ENCODE data around the gene PLEKHO2.

The PLEKHO2 gene

GRCh38 chr15:64825431-64826294 lies 16.1 kb upstream of the PLEKHO2 start, which contains the start of gene PIF1:
TSS of gene PIF1 (minus strand) at chr15:64825647. CDS start at chr15:64824335, 1,312 bp downstream.
- peak; percentile 68 for DNase-seq (ENCODE audit: low read depth)

GRCh38 chr15:64828985-64829384 lies 12.7 kb upstream of the PLEKHO2 start:
- DNase-seq (ENCODE audit: low read depth) = no peak

- DNase-seq (ENCODE audit: low read depth) = no peak
These were observed 8.0 kb upstream of the PLEKHO2 start for GRCh38 chr15:64833690-64834089.

GRCh38 chr15:64836023-64836536 lies 5.6 kb upstream of the PLEKHO2 start:
- no peak for DNase-seq (ENCODE audit: low read depth)

- no peak for DNase-seq (ENCODE audit: low read depth)
These were observed 4.2 kb upstream of the PLEKHO2 start for GRCh38 chr15:64837502-64837901.

GRCh38 chr15:64841060-64841343 lies 713 bp upstream of the PLEKHO2 start:
- DNase-seq (ENCODE audit: low read depth) = no peak

- DNase-seq (ENCODE audit: low read depth) = no peak
These were observed 603 bp downstream of the PLEKHO2 start for GRCh38 chr15:64842096-64842939.

GRCh38 chr15:64842986-64843561 lies 1.4 kb downstream of the PLEKHO2 start:
- DNase-seq (ENCODE audit: low read depth) = no peak

GRCh38 chr15:64843991-64844390 lies 2.3 kb downstream of the PLEKHO2 start:
- DNase-seq (ENCODE audit: low read depth) = no peak

- DNase-seq (ENCODE audit: low read depth) = no peak
These were observed 2.9 kb downstream of the PLEKHO2 start for GRCh38 chr15:64844576-64845145.

- no peak for DNase-seq (ENCODE audit: low read depth)
These were observed 3.5 kb downstream of the PLEKHO2 start for GRCh38 chr15:64845183-64845611.

GRCh38 chr15:64845831-64846595 lies 4.3 kb downstream of the PLEKHO2 start:
- DNase-seq (ENCODE audit: low read depth) = no peak

- DNase-seq (ENCODE audit: low read depth) = no peak
These were observed 5.3 kb downstream of the PLEKHO2 start for GRCh38 chr15:64847016-64847415.

GRCh38 chr15:64847448-64847847 lies 5.7 kb downstream of the PLEKHO2 start:
- no peak for DNase-seq (ENCODE audit: low read depth)

GRCh38 chr15:64847876-64848716 lies 6.4 kb downstream of the PLEKHO2 start:
- DNase-seq (ENCODE audit: low read depth) = no peak

GRCh38 chr15:64850778-64851502 lies 9.2 kb downstream of the PLEKHO2 start:
- DNase-seq (ENCODE audit: low read depth) = no peak

GRCh38 chr15:64851503-64851840 lies 9.8 kb downstream of the PLEKHO2 start:
- no peak for DNase-seq (ENCODE audit: low read depth)

- DNase-seq (ENCODE audit: low read depth) = no peak
These were observed 12.3 kb downstream of the PLEKHO2 start for GRCh38 chr15:64854041-64854440.

- DNase-seq (ENCODE audit: low read depth) = no peak
These were observed 12.8 kb downstream of the PLEKHO2 start for GRCh38 chr15:64854526-64854925.
